MM.1S (cell line): ENCODE data around the gene BACH2.

ENCODE experiments used
- EZH2 ChIP-seq: fragments of 300-600 bp; sonication (generic); optimal IDR thresholded peaks from 2 replicates; pipeline ENCODE3; 2017; ENCODE audit warnings: low read depth, mild to moderate bottlenecking, antibody characterized with exemption, low read length, mixed read lengths
- TF ChIP-seq, protein P1 (sequence below): fragments of 300-600 bp; sonication (generic); IDR thresholded peaks from 2 replicates; pipeline ENCODE4 v1.5.1; 2016; ENCODE audit warnings: antibody characterized with exemption, low read length, mixed read lengths

DNA sequence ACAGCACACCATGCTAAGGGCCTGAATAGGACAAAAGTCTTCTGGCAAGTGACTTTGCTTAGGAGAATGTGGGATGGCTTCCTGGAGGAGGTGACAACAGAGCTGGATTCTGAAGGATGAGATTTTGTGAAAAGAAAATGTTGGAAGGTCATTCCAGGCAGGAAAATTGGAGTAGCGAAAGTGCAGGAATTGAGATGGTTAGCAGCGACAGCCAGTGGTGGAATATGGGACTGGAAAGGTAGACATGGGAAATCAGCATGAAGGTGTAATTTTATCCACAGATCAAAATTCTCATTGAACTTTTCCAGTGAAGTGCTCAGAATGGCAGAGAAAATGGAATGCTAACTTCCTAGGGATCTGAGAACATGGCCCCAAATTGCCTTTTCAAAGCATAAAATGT is 5.7 kb upstream of the BACH2 start:
- TF ChIP-seq, protein P1, sequence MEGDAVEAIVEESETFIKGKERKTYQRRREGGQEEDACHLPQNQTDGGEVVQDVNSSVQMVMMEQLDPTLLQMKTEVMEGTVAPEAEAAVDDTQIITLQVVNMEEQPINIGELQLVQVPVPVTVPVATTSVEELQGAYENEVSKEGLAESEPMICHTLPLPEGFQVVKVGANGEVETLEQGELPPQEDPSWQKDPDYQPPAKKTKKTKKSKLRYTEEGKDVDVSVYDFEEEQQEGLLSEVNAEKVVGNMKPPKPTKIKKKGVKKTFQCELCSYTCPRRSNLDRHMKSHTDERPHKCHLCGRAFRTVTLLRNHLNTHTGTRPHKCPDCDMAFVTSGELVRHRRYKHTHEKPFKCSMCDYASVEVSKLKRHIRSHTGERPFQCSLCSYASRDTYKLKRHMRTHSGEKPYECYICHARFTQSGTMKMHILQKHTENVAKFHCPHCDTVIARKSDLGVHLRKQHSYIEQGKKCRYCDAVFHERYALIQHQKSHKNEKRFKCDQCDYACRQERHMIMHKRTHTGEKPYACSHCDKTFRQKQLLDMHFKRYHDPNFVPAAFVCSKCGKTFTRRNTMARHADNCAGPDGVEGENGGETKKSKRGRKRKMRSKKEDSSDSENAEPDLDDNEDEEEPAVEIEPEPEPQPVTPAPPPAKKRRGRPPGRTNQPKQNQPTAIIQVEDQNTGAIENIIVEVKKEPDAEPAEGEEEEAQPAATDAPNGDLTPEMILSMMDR = no peak
- no peak for TF ChIP-seq EZH2
